GM12878 (cell line): ENCODE data around the gene C5orf15. TPM values are rescaled to one million over a fixed set of nuclear protein-coding genes. Genes with fewer than 3 reads are reported as not detected.

Source experiments
- CHD2 ChIP-seq: IDR thresholded peaks from 2 replicates; pipeline ENCODE4 v1.6.1; 2011; ENCODE audit warnings: low read depth, low read length, improper control_type of control experiment, borderline replicate concordance
- CHD4 ChIP-seq: fragments of 200-600 bp; sonication (generic); IDR thresholded peaks from 2 replicates; pipeline ENCODE4 v1.6.1; 2016; ENCODE audit warnings: mild to moderate bottlenecking
- FOXM1 ChIP-seq: IDR thresholded peaks from 2 replicates; pipeline ENCODE4 v1.6.1; 2012; ENCODE audit warnings: low read depth, mild to moderate bottlenecking, inconsistent platforms, low read length, moderate library complexity
- MEF2A ChIP-seq: IDR thresholded peaks from 2 replicates; pipeline ENCODE4 v1.6.1; 2011; ENCODE audit warnings: low read depth, mild to moderate bottlenecking, low read length, moderate library complexity; ENCODE audit not compliant: insufficient read depth
- MYB ChIP-seq: fragments of 150-350 bp; IDR thresholded peaks from 2 replicates; pipeline ENCODE4 v1.6.1; 2014; ENCODE audit warnings: mild to moderate bottlenecking, low read depth, low read length, borderline replicate concordance
- NBN ChIP-seq: fragments of 450-650 bp; IDR thresholded peaks from 2 replicates; pipeline ENCODE4 v1.6.1; 2016
- NFXL1 ChIP-seq: fragments of 450-650 bp; IDR thresholded peaks from 2 replicates; pipeline ENCODE4 v1.6.1; 2017; ENCODE audit warnings: antibody characterized with exemption, mild to moderate bottlenecking, borderline replicate concordance
- SMARCA5 ChIP-seq: fragments of 450-650 bp; IDR thresholded peaks from 2 replicates; pipeline ENCODE4 v1.6.1; 2017; ENCODE audit warnings: mild to moderate bottlenecking
- SREBF2 ChIP-seq: IDR thresholded peaks from 2 replicates; pipeline ENCODE4 v1.6.1; 2012; ENCODE audit warnings: mild to moderate bottlenecking, low read length
- TARDBP ChIP-seq: IDR thresholded peaks from 2 replicates; pipeline ENCODE4 v1.6.1; 2016; ENCODE audit warnings: borderline replicate concordance
- ZZZ3 ChIP-seq: IDR thresholded peaks from 2 replicates; pipeline ENCODE4 v1.6.1; 2011; ENCODE audit warnings: low read depth; ENCODE audit not compliant: control insufficient read depth, insufficient read length
- polyA plus RNA-seq, 11 experiments: library from polyadenylated mRNA; depleted of rRNA in 4 of 11; unstranded in 6 of 11; stranded (reverse) in 5 of 11; fragments of >200 nt; fragmentation: Nextera tagmentation in 4 of 11; fragmentation: Illumina TruSeq in 1 of 11; extraction: Ambion mirVana in 4 of 11; extraction: Trizol in 1 of 11; gene quantifications; 1 replicate in 1 of 11; 2 replicates in 10 of 11; pipeline versions ENCODE4 v1.2.1 to v1.2.3, GENCODE V29; 2011 to 2016; ENCODE audit warnings: inconsistent platforms in 2 of 11, missing spikeins in 2 of 11, low read depth in 1 of 11
- total RNA-seq, 4 experiments: library from RNA; depleted of rRNA in 3 of 4; stranded (reverse); fragments of >200 nt in 3 of 4; fragmentation: Illumina TruSeq in 1 of 4; extraction: Trizol in 1 of 4; gene quantifications; 2 replicates each; pipeline versions ENCODE4 v1.2.1 to v1.2.3, GENCODE V29; 2013 to 2021
- TF ChIP-seq, protein P1 (sequence below): IDR thresholded peaks from 2 replicates; pipeline ENCODE4 v1.6.1; 2011; ENCODE audit warnings: low read depth, mild to moderate bottlenecking, low read length, moderate library complexity, borderline replicate concordance; ENCODE audit errors: extremely low read depth
- TF ChIP-seq, protein P2 (sequence below): fragments of 450-650 bp; IDR thresholded peaks from 2 replicates; pipeline ENCODE4 v1.6.1; 2017; ENCODE audit warnings: mild to moderate bottlenecking, moderate library complexity
- TF ChIP-seq, protein P3 (sequence below): IDR thresholded peaks from 2 replicates; pipeline ENCODE4 v1.6.1; 2012; ENCODE audit warnings: low read depth, low read length, improper control_type of control experiment
- TF ChIP-seq, protein P4 (sequence below): IDR thresholded peaks from 2 replicates; pipeline ENCODE4 v1.6.1; 2011; ENCODE audit warnings: borderline replicate concordance, low read depth, mild to moderate bottlenecking, moderate library complexity, mixed read lengths, low read length; ENCODE audit not compliant: insufficient read depth; ENCODE audit errors: extremely low read length
- TF ChIP-seq, protein P5 (sequence below): fragments of 450-650 bp; conservative IDR thresholded peaks from 2 replicates; pipeline ENCODE4 v1.6.1; 2017; ENCODE audit warnings: mild to moderate bottlenecking, moderate library complexity
- TF ChIP-seq, protein P6 (sequence below): fragments of 450-650 bp; formaldehyde crosslinking; IDR thresholded peaks from 2 replicates; pipeline ENCODE4 v1.5.0; 2022; ENCODE audit warnings: mild to moderate bottlenecking, missing genetic modification characterization

C5orf15 gene
- total and polyA plus RNA-seq, 10 of the 15 experiments (the other 5 are each of a cell fraction or from before 2014, with no cell fraction given), result 21.7 to 69.6 (median 46.0) TPM

DNA sequence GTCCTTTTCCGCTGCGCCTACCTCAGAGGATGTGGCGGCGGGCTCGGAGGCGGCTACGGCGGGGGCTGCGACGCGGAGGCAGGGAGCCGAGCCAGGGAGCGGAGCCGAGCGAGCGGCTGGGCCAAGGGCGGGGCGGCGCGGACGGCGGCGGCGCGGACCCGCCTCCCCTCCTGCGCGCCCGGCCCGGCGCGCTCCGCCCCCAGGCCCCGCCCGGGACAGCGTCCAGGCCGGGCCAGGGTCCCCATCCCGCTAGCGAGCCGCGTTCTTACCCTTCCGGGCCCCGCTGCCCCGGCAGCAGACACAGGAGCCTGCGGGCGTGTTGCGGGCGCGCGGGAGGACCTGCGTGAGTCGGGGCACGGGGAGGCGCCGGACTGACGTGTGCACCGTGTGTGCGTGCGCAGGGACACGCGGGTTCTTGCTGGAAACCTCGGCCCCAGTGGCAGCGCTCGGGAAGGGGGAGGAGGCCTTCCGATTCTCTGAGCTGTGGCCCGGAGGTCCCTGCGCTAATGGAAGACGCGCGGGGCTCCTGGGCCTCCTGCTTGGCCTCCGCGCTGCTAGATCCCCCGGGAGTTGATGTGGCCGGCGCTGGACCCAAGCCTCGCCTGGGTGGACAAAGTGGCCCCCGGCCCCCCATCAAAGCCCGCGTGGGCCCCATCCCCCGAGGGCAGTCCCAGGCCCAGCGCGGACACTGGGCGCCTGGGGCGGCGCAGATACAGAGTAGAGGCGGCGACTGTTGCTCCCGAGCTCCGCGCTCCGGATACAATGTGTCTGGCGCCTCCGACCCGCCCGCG, 36.4 kb upstream of the C5orf15 start, which contains the start of gene VDAC1 (continued):
- TF ChIP-seq, protein P1, sequence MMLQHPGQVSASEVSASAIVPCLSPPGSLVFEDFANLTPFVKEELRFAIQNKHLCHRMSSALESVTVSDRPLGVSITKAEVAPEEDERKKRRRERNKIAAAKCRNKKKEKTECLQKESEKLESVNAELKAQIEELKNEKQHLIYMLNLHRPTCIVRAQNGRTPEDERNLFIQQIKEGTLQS, result no peak
- TF ChIP-seq, protein P2, sequence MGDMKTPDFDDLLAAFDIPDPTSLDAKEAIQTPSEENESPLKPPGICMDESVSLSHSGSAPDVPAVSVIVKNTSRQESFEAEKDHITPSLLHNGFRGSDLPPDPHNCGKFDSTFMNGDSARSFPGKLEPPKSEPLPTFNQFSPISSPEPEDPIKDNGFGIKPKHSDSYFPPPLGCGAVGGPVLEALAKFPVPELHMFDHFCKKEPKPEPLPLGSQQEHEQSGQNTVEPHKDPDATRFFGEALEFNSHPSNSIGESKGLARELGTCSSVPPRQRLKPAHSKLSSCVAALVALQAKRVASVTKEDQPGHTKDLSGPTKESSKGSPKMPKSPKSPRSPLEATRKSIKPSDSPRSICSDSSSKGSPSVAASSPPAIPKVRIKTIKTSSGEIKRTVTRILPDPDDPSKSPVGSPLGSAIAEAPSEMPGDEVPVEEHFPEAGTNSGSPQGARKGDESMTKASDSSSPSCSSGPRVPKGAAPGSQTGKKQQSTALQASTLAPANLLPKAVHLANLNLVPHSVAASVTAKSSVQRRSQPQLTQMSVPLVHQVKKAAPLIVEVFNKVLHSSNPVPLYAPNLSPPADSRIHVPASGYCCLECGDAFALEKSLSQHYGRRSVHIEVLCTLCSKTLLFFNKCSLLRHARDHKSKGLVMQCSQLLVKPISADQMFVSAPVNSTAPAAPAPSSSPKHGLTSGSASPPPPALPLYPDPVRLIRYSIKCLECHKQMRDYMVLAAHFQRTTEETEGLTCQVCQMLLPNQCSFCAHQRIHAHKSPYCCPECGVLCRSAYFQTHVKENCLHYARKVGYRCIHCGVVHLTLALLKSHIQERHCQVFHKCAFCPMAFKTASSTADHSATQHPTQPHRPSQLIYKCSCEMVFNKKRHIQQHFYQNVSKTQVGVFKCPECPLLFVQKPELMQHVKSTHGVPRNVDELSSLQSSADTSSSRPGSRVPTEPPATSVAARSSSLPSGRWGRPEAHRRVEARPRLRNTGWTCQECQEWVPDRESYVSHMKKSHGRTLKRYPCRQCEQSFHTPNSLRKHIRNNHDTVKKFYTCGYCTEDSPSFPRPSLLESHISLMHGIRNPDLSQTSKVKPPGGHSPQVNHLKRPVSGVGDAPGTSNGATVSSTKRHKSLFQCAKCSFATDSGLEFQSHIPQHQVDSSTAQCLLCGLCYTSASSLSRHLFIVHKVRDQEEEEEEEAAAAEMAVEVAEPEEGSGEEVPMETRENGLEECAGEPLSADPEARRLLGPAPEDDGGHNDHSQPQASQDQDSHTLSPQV, result no peak
- no peak for TF ChIP-seq NBN
- TF ChIP-seq, protein P3, sequence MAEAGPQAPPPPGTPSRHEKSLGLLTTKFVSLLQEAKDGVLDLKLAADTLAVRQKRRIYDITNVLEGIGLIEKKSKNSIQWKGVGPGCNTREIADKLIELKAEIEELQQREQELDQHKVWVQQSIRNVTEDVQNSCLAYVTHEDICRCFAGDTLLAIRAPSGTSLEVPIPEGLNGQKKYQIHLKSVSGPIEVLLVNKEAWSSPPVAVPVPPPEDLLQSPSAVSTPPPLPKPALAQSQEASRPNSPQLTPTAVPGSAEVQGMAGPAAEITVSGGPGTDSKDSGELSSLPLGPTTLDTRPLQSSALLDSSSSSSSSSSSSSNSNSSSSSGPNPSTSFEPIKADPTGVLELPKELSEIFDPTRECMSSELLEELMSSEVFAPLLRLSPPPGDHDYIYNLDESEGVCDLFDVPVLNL, result no peak
- TF ChIP-seq NFXL1, result no peak
- TF ChIP-seq, protein P4, sequence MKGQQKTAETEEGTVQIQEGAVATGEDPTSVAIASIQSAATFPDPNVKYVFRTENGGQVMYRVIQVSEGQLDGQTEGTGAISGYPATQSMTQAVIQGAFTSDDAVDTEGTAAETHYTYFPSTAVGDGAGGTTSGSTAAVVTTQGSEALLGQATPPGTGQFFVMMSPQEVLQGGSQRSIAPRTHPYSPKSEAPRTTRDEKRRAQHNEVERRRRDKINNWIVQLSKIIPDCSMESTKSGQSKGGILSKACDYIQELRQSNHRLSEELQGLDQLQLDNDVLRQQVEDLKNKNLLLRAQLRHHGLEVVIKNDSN, result no peak
- no peak for TF ChIP-seq MYB
- TF ChIP-seq CHD2, result 0 out of 2 replicates have a peak, but pooled peaks have one; percentile 15
- TF ChIP-seq CHD4, result no peak
- TF ChIP-seq FOXM1, result no peak
- TF ChIP-seq ZZZ3, result no peak
- no peak for TF ChIP-seq SREBF2
- TF ChIP-seq TARDBP, result no peak
- no peak for TF ChIP-seq SMARCA5
- no peak for TF ChIP-seq MEF2A
- TF ChIP-seq, protein P5, sequence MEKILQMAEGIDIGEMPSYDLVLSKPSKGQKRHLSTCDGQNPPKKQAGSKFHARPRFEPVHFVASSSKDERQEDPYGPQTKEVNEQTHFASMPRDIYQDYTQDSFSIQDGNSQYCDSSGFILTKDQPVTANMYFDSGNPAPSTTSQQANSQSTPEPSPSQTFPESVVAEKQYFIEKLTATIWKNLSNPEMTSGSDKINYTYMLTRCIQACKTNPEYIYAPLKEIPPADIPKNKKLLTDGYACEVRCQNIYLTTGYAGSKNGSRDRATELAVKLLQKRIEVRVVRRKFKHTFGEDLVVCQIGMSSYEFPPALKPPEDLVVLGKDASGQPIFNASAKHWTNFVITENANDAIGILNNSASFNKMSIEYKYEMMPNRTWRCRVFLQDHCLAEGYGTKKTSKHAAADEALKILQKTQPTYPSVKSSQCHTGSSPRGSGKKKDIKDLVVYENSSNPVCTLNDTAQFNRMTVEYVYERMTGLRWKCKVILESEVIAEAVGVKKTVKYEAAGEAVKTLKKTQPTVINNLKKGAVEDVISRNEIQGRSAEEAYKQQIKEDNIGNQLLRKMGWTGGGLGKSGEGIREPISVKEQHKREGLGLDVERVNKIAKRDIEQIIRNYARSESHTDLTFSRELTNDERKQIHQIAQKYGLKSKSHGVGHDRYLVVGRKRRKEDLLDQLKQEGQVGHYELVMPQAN, result peak; percentile 15; the same call in 1 of the 2 replicates
- TF ChIP-seq, protein P6, sequence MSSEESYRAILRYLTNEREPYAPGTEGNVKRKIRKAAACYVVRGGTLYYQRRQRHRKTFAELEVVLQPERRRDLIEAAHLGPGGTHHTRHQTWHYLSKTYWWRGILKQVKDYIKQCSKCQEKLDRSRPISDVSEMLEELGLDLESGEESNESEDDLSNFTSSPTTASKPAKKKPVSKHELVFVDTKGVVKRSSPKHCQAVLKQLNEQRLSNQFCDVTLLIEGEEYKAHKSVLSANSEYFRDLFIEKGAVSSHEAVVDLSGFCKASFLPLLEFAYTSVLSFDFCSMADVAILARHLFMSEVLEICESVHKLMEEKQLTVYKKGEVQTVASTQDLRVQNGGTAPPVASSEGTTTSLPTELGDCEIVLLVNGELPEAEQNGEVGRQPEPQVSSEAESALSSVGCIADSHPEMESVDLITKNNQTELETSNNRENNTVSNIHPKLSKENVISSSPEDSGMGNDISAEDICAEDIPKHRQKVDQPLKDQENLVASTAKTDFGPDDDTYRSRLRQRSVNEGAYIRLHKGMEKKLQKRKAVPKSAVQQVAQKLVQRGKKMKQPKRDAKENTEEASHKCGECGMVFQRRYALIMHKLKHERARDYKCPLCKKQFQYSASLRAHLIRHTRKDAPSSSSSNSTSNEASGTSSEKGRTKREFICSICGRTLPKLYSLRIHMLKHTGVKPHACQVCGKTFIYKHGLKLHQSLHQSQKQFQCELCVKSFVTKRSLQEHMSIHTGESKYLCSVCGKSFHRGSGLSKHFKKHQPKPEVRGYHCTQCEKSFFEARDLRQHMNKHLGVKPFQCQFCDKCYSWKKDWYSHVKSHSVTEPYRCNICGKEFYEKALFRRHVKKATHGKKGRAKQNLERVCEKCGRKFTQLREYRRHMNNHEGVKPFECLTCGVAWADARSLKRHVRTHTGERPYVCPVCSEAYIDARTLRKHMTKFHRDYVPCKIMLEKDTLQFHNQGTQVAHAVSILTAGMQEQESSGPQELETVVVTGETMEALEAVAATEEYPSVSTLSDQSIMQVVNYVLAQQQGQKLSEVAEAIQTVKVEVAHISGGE (CRISPR knock-in tag), result no peak
